HCT116 (cell line): Measurements from ENCODE around the gene ZNF469. TPM values are rescaled to one million over a fixed set of nuclear protein-coding genes. Genes with fewer than 3 reads are reported as not detected.

ENCODE experiments used
- ATAC-seq: fragments of 200-7000 bp; cut with Tn5 transposase; 2 replicates; pipeline ENCODE4 v1.9.1; 2020; ENCODE audit warnings: mild to moderate bottlenecking, moderate library complexity
- BruUV-seq: library from RNA; stranded (reverse); fragments of 400-500 nt; replicated peaks from 2 replicates; lab custom pipeline; 2021; lab: Mats Ljungman, UMichigan
- CTCF ChIA-PET: fragments of 300-600 bp; sonication (Branson Sonifier 250); formaldehyde crosslinking; loops from one replicate; lab custom pipeline; 2021; ENCODE audit warnings: antibody characterized with exemption; lab: Charles Lee
- POLR2A ChIA-PET: fragments of 300-600, 350-600 bp; sonication (Branson Sonifier 250); formaldehyde crosslinking; loops from one replicate; lab custom pipeline; 2021; ENCODE audit warnings: antibody characterized with exemption; lab: Charles Lee
- RAD21 ChIA-PET, 2 experiments: fragments of 300-600 bp; sonication (Branson Sonifier 250); formaldehyde crosslinking; loops; one replicate each; lab custom pipeline; 2023; ENCODE audit warnings: low total read pairs in 2 of 2; ENCODE audit not compliant: uncharacterized antibody in 2 of 2, unreplicated experiment in 2 of 2, low non-redundant PET in 1 of 2; lab: Charles Lee
- DNase-seq: peaks from one replicate; pipeline ENCODE4 v3.0.0-alpha.2; 2010; ENCODE audit warnings: low read depth, low spot score
- H2AFZ ChIP-seq: fragments of 200-600 bp; shearing (Covaris generic), sonication (generic); 2 replicates; pipeline ENCODE4 v1.6.1; 2017; ENCODE audit warnings: low read depth, mixed run types, mixed read lengths, antibody characterized with exemption, low read length; ENCODE audit not compliant: poor library complexity, severe bottlenecking
- H3K27ac ChIP-seq: 2 replicates; pipeline ENCODE4 v1.5.1; 2012; ENCODE audit warnings: low read depth, low read length
- H3K27me3 ChIP-seq: fragments of 200-600 bp; sonication (generic); 2 replicates; pipeline ENCODE4 v1.6.1; 2016; ENCODE audit warnings: mixed run types, low read length, mixed read lengths; ENCODE audit not compliant: insufficient read depth
- H3K36me3 ChIP-seq, 2 experiments: fragments of 200-500 bp in 1 of 2; fragments of 200-600 bp in 1 of 2; sonication (Bioruptor generic) in 1 of 2; sonication (generic) in 1 of 2; 2 replicates each; pipeline versions ENCODE4 v1.5.1 to v1.6.1; 2014 to 2016; ENCODE audit warnings: low read length in 2 of 2, inconsistent platforms in 1 of 2, mixed read lengths in 1 of 2, mixed run types in 1 of 2; ENCODE audit not compliant: insufficient read depth in 2 of 2, control insufficient read depth in 1 of 2
- H3K4me1 ChIP-seq, 2 experiments: fragments of 200-600 bp in 1 of 2; sonication (generic) in 1 of 2; 2 replicates each; pipeline versions ENCODE4 v1.5.1 to v1.6.1; 2012 to 2017; ENCODE audit warnings: low read length in 2 of 2, inconsistent platforms in 1 of 2, mild to moderate bottlenecking in 1 of 2, mixed read lengths in 1 of 2, mixed run types in 1 of 2, moderate library complexity in 1 of 2; ENCODE audit not compliant: insufficient read depth in 2 of 2, control insufficient read depth in 1 of 2
- H3K4me2 ChIP-seq: fragments of 200-600 bp; sonication (generic); 2 replicates; pipeline ENCODE4 v1.6.1; 2017; ENCODE audit warnings: mixed run types, low read length, mixed read lengths
- H3K4me3 ChIP-seq, 2 experiments: fragments of 200-600 bp in 1 of 2; sonication (generic) in 1 of 2; replicated peaks in 1 of 2; 2 replicates each; pipeline ENCODE4 v1.5.1; 2011 to 2016; ENCODE audit warnings: low read length in 2 of 2, control low read depth in 1 of 2, low read depth in 1 of 2, mild to moderate bottlenecking in 1 of 2, mixed read lengths in 1 of 2, mixed run types in 1 of 2
- H3K79me2 ChIP-seq: fragments of 200-600 bp; sonication (generic); 2 replicates; pipeline ENCODE4 v1.6.1; 2017; ENCODE audit warnings: mild to moderate bottlenecking, mixed run types, low read length, moderate library complexity, mixed read lengths; ENCODE audit not compliant: insufficient read depth
- H3K9ac ChIP-seq: fragments of 200-600 bp; sonication (generic); 2 replicates; pipeline ENCODE4 v1.6.1; 2016; ENCODE audit warnings: low read length, mixed read lengths
- H3K9me2 ChIP-seq: fragments of 200-600 bp; sonication (generic), shearing (Covaris generic); 2 replicates; pipeline ENCODE4 v1.6.1; 2017; ENCODE audit warnings: mixed run types, mild to moderate bottlenecking, moderate library complexity; ENCODE audit not compliant: insufficient read depth
- H3K9me3 ChIP-seq, 2 experiments: fragments of 200-500 bp in 1 of 2; fragments of 200-600 bp in 1 of 2; sonication (Bioruptor generic) in 1 of 2; sonication (generic) in 1 of 2; 2 replicates each; pipeline ENCODE4 v1.6.1; 2014 to 2017; ENCODE audit warnings: low read length in 2 of 2, mixed read lengths in 2 of 2, inconsistent platforms in 1 of 2, low read depth in 1 of 2, mild to moderate bottlenecking in 1 of 2, mixed run types in 1 of 2, moderate library complexity in 1 of 2; ENCODE audit not compliant: control insufficient read depth in 1 of 2, insufficient read depth in 1 of 2
- H4K20me1 ChIP-seq: fragments of 200-600 bp; sonication (generic), shearing (Covaris generic); 2 replicates; pipeline ENCODE4 v1.6.1; 2017; ENCODE audit warnings: mixed run types, mild to moderate bottlenecking, moderate library complexity; ENCODE audit not compliant: insufficient read depth
- ATF3 ChIP-seq: IDR thresholded peaks from 2 replicates; pipeline ENCODE4 v1.6.1; 2012
- CEBPB ChIP-seq: IDR thresholded peaks from 2 replicates; pipeline ENCODE4 v1.6.1; 2012; ENCODE audit warnings: low read depth
- EGR1 ChIP-seq: IDR thresholded peaks from 2 replicates; pipeline ENCODE4 v1.6.1; 2012; ENCODE audit warnings: low read depth
- ELF1 ChIP-seq: IDR thresholded peaks from 2 replicates; pipeline ENCODE4 v1.6.1; 2012; ENCODE audit warnings: low read depth, borderline replicate concordance
- EZH2 ChIP-seq: fragments of 200-600 bp; sonication (generic); IDR thresholded peaks from 2 replicates; pipeline ENCODE4 v1.6.1; 2017; ENCODE audit warnings: antibody characterized with exemption, mixed run types
- EZH2phosphoT487 ChIP-seq: fragments of 200-600 bp; IDR thresholded peaks from 2 replicates; pipeline ENCODE4 v1.6.1; 2018; ENCODE audit warnings: antibody characterized with exemption, borderline replicate concordance
- FOSL1 ChIP-seq: IDR thresholded peaks from 2 replicates; pipeline ENCODE4 v1.6.1; 2012; ENCODE audit warnings: low read depth
- JUND ChIP-seq: IDR thresholded peaks from 2 replicates; pipeline ENCODE4 v1.6.1; 2012
- MAX ChIP-seq: IDR thresholded peaks from 2 replicates; pipeline ENCODE4 v1.6.1; 2012
- POLR2A ChIP-seq: IDR thresholded peaks from 2 replicates; pipeline ENCODE4 v1.7.0; 2011; ENCODE audit warnings: borderline replicate concordance; ENCODE audit not compliant: insufficient read depth, insufficient read length; ENCODE audit errors: extremely low read depth
- RAD21 ChIP-seq: IDR thresholded peaks from 2 replicates; pipeline ENCODE4 v1.6.1; 2012; ENCODE audit warnings: low read depth, mild to moderate bottlenecking
- REST ChIP-seq: IDR thresholded peaks from 2 replicates; pipeline ENCODE4 v1.6.1; 2012; ENCODE audit warnings: low read depth
- SP1 ChIP-seq: IDR thresholded peaks from 2 replicates; pipeline ENCODE4 v1.6.1; 2012; ENCODE audit warnings: low read depth
- TCF7L2 ChIP-seq: IDR thresholded peaks from 2 replicates; pipeline ENCODE4 v1.7.0; 2011; ENCODE audit warnings: borderline replicate concordance, inconsistent platforms; ENCODE audit not compliant: insufficient read depth, insufficient read length; ENCODE audit errors: extremely low read depth
- intact Hi-C: fragments of 100-400 bp; cut with micrococcal nuclease; formaldehyde crosslinking; loops from 2 replicates; pipeline ENCODE4 v1.10.0; 2022
- total RNA-seq: library from RNA; stranded (reverse); gene quantifications from one replicate; pipeline ENCODE4 v1.2.1, GENCODE V29; 2021; ENCODE audit not compliant: unreplicated experiment

Gene ZNF469
- total RNA-seq, 1 experiment from 2014 or later: 5.9 TPM

- DNase-seq (no peak), ATAC-seq (no peak)
- Histone ChIP-seq H3K4me2 (no peak overlapping the region), H3K9me3 (no peaks in the 10 kb centered on the region), H3K4me3 (no peak overlapping the region), H3K9me2 (no peaks in the 10 kb centered on the region), H3K27me3 (peaks cover 30% of the 10 kb centered on the region; the same call in 1 of the 2 replicates), H3K27ac (no peak overlapping the region), H3K4me1 (no peaks in the 10 kb centered on the region), H2AFZ (no peak overlapping the region), H3K9ac (no peak overlapping the region), H4K20me1 (no peaks in the 10 kb centered on the region), H3K36me3 (no peaks in the 10 kb centered on the region), H3K79me2 (no peaks in the 10 kb centered on the region)
- no peak for TF ChIP-seq TCF7L2
- no peak for TF ChIP-seq EZH2
- TF ChIP-seq EGR1: no peak
- TF ChIP-seq JUND: no peak
- no peak for TF ChIP-seq ELF1
- no peak for TF ChIP-seq SP1
- TF ChIP-seq ATF3: no peak
- TF ChIP-seq POLR2A: no peak
- no peak for TF ChIP-seq CEBPB
- TF ChIP-seq RAD21: no peak
- no peak for TF ChIP-seq REST
- TF ChIP-seq FOSL1: no peak
- TF ChIP-seq MAX: no peak
- TF ChIP-seq EZH2phosphoT487: no peak
- ChIA-PET POLR2A (no interaction called here), RAD21 (no interaction called here), CTCF (no interaction called here)
- BruUV-seq: no TSS peak
- intact Hi-C loops: no loop called here
Measured at GRCh38 chr16:88361775-88362174, 21.0 kb upstream of the ZNF469 start.
